K562 (cell line): ENCODE data around the gene PLCB1. TPM values are rescaled to one million over a fixed set of nuclear protein-coding genes. Genes with fewer than 3 reads are reported as not detected.

Experiments used
- ATAC-seq: fragments of 200-7000 bp; cut with Tn5 transposase; 3 replicates; pipeline ENCODE4 v1.9.1; 2020; ENCODE audit warnings: moderate library complexity
- BruUV-seq: library from RNA; stranded (reverse); fragments of 400-500 nt; replicated peaks from 2 replicates; lab custom pipeline; 2021; lab: Mats Ljungman, UMichigan
- CTCF ChIA-PET: fragments of 300-600 bp; formaldehyde crosslinking; extraction: SDS; loops from one replicate; lab custom pipeline; 2021; ENCODE audit warnings: low intra/inter-chr PET ratio; lab: Yijun Ruan, JAX
- POLR2A ChIA-PET: fragments of 300-600, 350-650 bp; sonication (Branson Sonifier 250); formaldehyde crosslinking; extraction: SDS; loops from one replicate; lab custom pipeline; 2021; ENCODE audit warnings: antibody characterized with exemption, inconsistent platforms; lab: Yijun Ruan, JAX
- DNase-seq, 4 experiments: peaks; one replicate each; pipeline versions ENCODE4 v3.0.0 to v3.0.0-alpha.2; 2011 to 2018; ENCODE audit warnings: low spot score in 3 of 4, mixed read lengths in 3 of 4; ENCODE audit errors: extremely low read depth in 1 of 4
- FAIRE-seq: peaks from 2 replicates; lab custom pipeline; 2011; peaks lifted over from hg19 to GRCh38; lab: Jason Lieb, UNC
- H2AFZ ChIP-seq: 2 replicates; pipeline ENCODE4 v1.6.0; 2011; ENCODE audit warnings: low read depth, low read length, control low read depth, inconsistent platforms
- H3K27ac ChIP-seq: fragments of 200-600 bp; 3 replicates; pipeline ENCODE4 v1.8.0; 2011; ENCODE audit warnings: low read depth, mild to moderate bottlenecking, control low read depth, inconsistent platforms, low read length, moderate library complexity, mixed read lengths; ENCODE audit errors: extremely low read depth
- H3K27me3 ChIP-seq, 2 experiments: fragments of 300-600 bp in 1 of 2; 2 replicates in 1 of 2; 3 replicates in 1 of 2; pipeline versions ENCODE4 v1.6.0 to v1.8.0; 2011; ENCODE audit warnings: inconsistent platforms in 2 of 2, low read length in 2 of 2, mild to moderate bottlenecking in 1 of 2, mixed read lengths in 1 of 2, moderate library complexity in 1 of 2; ENCODE audit not compliant: control insufficient read depth in 2 of 2, insufficient read depth in 2 of 2
- H3K36me3 ChIP-seq: fragments of 300-600 bp; 3 replicates; pipeline ENCODE4 v1.8.0; 2011; ENCODE audit warnings: mild to moderate bottlenecking, low read length, inconsistent platforms; ENCODE audit not compliant: control insufficient read depth, insufficient read depth
- H3K4me1 ChIP-seq, 2 experiments: fragments of 200-600 bp in 1 of 2; replicated peaks in 1 of 2; 2 replicates in 1 of 2; 3 replicates in 1 of 2; pipeline versions ENCODE4 v1.5.1 to v1.8.0; 2011; ENCODE audit warnings: inconsistent platforms in 2 of 2, low read length in 2 of 2, mild to moderate bottlenecking in 1 of 2, mixed read lengths in 1 of 2, moderate library complexity in 1 of 2; ENCODE audit not compliant: control insufficient read depth in 2 of 2, insufficient read depth in 2 of 2
- H3K4me2 ChIP-seq: 2 replicates; pipeline ENCODE4 v1.6.1; 2011; ENCODE audit warnings: low read length, control low read depth, inconsistent platforms, mixed read lengths; ENCODE audit not compliant: insufficient read depth
- H3K4me3 ChIP-seq: fragments of 200-600 bp; sonication (generic), shearing (Covaris generic); 2 replicates; pipeline ENCODE4 v1.5.1; 2016; ENCODE audit warnings: control low read depth, inconsistent platforms
- H3K79me2 ChIP-seq: fragments of 200-600 bp; 3 replicates; pipeline ENCODE4 v1.8.0; 2011; ENCODE audit warnings: low read length, inconsistent platforms; ENCODE audit not compliant: control insufficient read depth, insufficient read depth
- H3K9ac ChIP-seq, 2 experiments: 2 replicates each; pipeline versions ENCODE4 v1.6.0 to v1.6.1; 2011; ENCODE audit warnings: low read depth in 2 of 2, low read length in 2 of 2, control low read depth in 1 of 2, inconsistent platforms in 1 of 2, mild to moderate bottlenecking in 1 of 2, mixed read lengths in 1 of 2; ENCODE audit not compliant: insufficient read depth in 1 of 2
- H3K9me1 ChIP-seq: one replicate; pipeline ENCODE4 v1.6.0; 2011; ENCODE audit warnings: inconsistent platforms, mild to moderate bottlenecking, low read length, moderate library complexity; ENCODE audit not compliant: control insufficient read depth, insufficient read depth
- H3K9me3 ChIP-seq: replicated peaks from 2 replicates; pipeline ENCODE4 v1.5.1; 2011; ENCODE audit warnings: low read depth, low read length, inconsistent platforms; ENCODE audit not compliant: control insufficient read depth, insufficient read depth
- H4K20me1 ChIP-seq: replicated peaks from 2 replicates; pipeline ENCODE4 v1.6.1; 2011; ENCODE audit warnings: low read length, inconsistent platforms, mixed read lengths; ENCODE audit not compliant: control insufficient read depth, insufficient read depth
- ATF3 ChIP-seq, 2 experiments: fragments of 450-650 bp in 1 of 2; sonication (generic) in 1 of 2; formaldehyde crosslinking in 1 of 2; IDR thresholded peaks in 1 of 2; conservative IDR thresholded peaks in 1 of 2; 2 replicates each; pipeline versions ENCODE4 v1.6.1 to v1.8.1; 2016 to 2023; ENCODE audit warnings: mild to moderate bottlenecking in 2 of 2, moderate library complexity in 2 of 2, inconsistent platforms in 1 of 2, missing genetic modification reagents in 1 of 2
- BDP1 ChIP-seq: IDR thresholded peaks from 3 replicates; pipeline ENCODE4 v1.6.1; 2011; ENCODE audit not compliant: insufficient read length, insufficient read depth
- CREB5 ChIP-seq: fragments of 250-450 bp; sonication (Bioruptor Pico); IDR thresholded peaks from 2 replicates; pipeline ENCODE4 v1.5.0; 2020; ENCODE audit warnings: mild to moderate bottlenecking
- E2F5 ChIP-seq: sonication (generic); formaldehyde crosslinking; IDR thresholded peaks from 2 replicates; pipeline ENCODE4 v1.8.0; 2022; ENCODE audit warnings: mild to moderate bottlenecking, missing genetic modification reagents
- ZKSCAN3 ChIP-seq: fragments of 250-450 bp; sonication (Bioruptor Pico); IDR thresholded peaks from 2 replicates; pipeline ENCODE4 v1.4.0; 2020
- ZNF398 ChIP-seq: fragments of 250-450 bp; sonication (Bioruptor Pico); IDR thresholded peaks from 2 replicates; pipeline ENCODE4 v1.8.0; 2021; ENCODE audit warnings: moderate library complexity, mild to moderate bottlenecking, inconsistent platforms
- ZNF561 ChIP-seq: fragments of 450-650 bp; formaldehyde crosslinking; conservative IDR thresholded peaks from 2 replicates; pipeline ENCODE4 v1.4.0; 2020; ENCODE audit warnings: mild to moderate bottlenecking, moderate library complexity
- WGBS: fragments of 100-300 bp; shearing (Covaris generic); methylation state at CpG from one replicate; pipeline ENCODE4 v1.1.6; 2016; ENCODE audit warnings: low coverage, mixed read lengths; ENCODE audit not compliant: insufficient coverage; ENCODE audit errors: missing lambda C conversion rate; 5-methylcytosine and 5-hydroxymethylcytosine counted together
- in situ Hi-C: fragments of 300-500 bp; cut with MboI; formaldehyde crosslinking; loops from 4 replicates; pipeline ENCODE4 v1.15.0; 2018; ENCODE audit warnings: inconsistent platforms, mixed read lengths
- intact Hi-C: fragments of 100-400 bp; cut with micrococcal nuclease; formaldehyde crosslinking; loops from 2 replicates; pipeline ENCODE4 v1.14.2; 2022
- polyA plus RNA-seq, 8 experiments: library from polyadenylated mRNA; depleted of rRNA in 4 of 8; stranded (reverse) in 5 of 8; unstranded in 3 of 8; fragments of >200 nt; fragmentation: Nextera tagmentation in 2 of 8; fragmentation: Illumina TruSeq in 1 of 8; extraction: Ambion mirVana in 2 of 8; extraction: Trizol in 1 of 8; gene quantifications; 2 replicates each; pipeline versions ENCODE4 v1.2.1 to v1.2.3, GENCODE V29; 2011 to 2014; ENCODE audit warnings: inconsistent platforms in 1 of 8, missing spikeins in 1 of 8
- total RNA-seq, 7 experiments: library from RNA; depleted of rRNA in 6 of 7; stranded (reverse); fragments of >200 nt in 6 of 7; fragmentation: Illumina TruSeq in 2 of 7; extraction: Trizol in 2 of 7; gene quantifications; 2 replicates each; pipeline versions ENCODE4 v1.2.1 to v1.2.3, GENCODE V29; 2011 to 2021; ENCODE audit warnings: low replicate concordance in 1 of 7
- TF ChIP-seq, protein P1 (sequence below): fragments of 250-450 bp; sonication (Bioruptor Pico); IDR thresholded peaks from 2 replicates; pipeline ENCODE4 v1.4.0; 2020

The PLCB1 gene
- total and polyA plus RNA-seq, 9 of the 15 experiments (the other 6 are each of a cell fraction or from before 2014, with no cell fraction given): 0.34 to 3.1 (median 1.3) TPM

DNA sequence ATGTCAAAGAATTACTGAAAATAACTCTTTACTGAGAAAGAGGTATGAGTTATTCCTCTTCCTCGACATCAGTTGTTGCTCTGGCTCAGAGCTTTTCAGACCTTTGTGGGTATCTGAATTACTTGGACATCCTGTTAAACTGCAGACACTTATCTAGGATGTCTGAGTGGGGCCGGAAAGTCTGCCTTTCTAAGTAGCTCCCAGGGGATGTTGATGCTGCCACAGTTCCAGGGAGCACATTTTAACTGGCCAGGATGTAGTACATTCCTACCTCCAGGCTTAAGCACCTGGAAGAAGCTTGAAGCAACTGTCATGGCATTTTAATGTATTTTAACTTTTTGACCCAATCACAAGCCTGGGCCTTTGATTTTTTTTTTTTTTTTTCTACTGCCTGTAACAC lies 671.0 kb downstream of the PLCB1 start:
- Histone ChIP-seq H3K4me3 (no peak overlapping the region), H3K4me1 (no peaks in the 10 kb centered on the region), H3K4me2 (no peak overlapping the region), H3K9me1 (no peaks in the 10 kb centered on the region), H3K79me2 (no peaks in the 10 kb centered on the region), H3K9ac (no peak overlapping the region), H2AFZ (no peak overlapping the region), H3K27me3 (no peaks in the 10 kb centered on the region), H4K20me1 (no peaks in the 10 kb centered on the region), H3K9me3 (no peaks in the 10 kb centered on the region), H3K27ac (no peak overlapping the region), H3K36me3 (no peaks in the 10 kb centered on the region)
- 6% methylated on average over 2 of the region's 2 CpGs for WGBS
- in situ Hi-C loops (no loop called here), intact Hi-C loops (no loop called here)
- FAIRE-seq: no peak
- POLR2A ChIA-PET: no interaction called here
- CTCF ChIA-PET: no interaction called here
- DNase-seq: no peak
- ATAC-seq: no peak
- no TSS peak for BruUV-seq
- no peak for TF ChIP-seq ZNF561 (CRISPR knock-in tag)
- TF ChIP-seq, protein P1, sequence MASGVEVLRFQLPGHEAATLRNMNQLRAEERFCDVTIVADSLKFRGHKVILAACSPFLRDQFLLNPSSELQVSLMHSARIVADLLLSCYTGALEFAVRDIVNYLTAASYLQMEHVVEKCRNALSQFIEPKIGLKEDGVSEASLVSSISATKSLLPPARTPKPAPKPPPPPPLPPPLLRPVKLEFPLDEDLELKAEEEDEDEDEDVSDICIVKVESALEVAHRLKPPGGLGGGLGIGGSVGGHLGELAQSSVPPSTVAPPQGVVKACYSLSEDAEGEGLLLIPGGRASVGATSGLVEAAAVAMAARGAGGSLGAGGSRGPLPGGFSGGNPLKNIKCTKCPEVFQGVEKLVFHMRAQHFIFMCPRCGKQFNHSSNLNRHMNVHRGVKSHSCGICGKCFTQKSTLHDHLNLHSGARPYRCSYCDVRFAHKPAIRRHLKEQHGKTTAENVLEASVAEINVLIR: no peak

- Histone ChIP-seq H3K9me3 (no peaks in the 10 kb centered on the region), H3K79me2 (no peaks in the 10 kb centered on the region), H3K9ac (no peak overlapping the region), H3K27me3 (no peaks in the 10 kb centered on the region), H3K4me1 (no peaks in the 10 kb centered on the region), H3K4me2 (no peak overlapping the region), H3K27ac (no peak overlapping the region), H3K4me3 (no peak overlapping the region), H2AFZ (no peak overlapping the region), H3K36me3 (no peaks in the 10 kb centered on the region), H3K9me1 (no peaks in the 10 kb centered on the region), H4K20me1 (no peaks in the 10 kb centered on the region)
- ATAC-seq (no peak), DNase-seq (no peak), FAIRE-seq (no peak)
- ChIA-PET POLR2A (no interaction called here), CTCF (no interaction called here)
- 0% methylated on average over 2 of the region's 6 CpGs for WGBS
- intact Hi-C loops (no loop called here), in situ Hi-C loops (no loop called here)
- no TSS peak for BruUV-seq
- TF ChIP-seq E2F5 (CRISPR knock-in tag) (no peak), BDP1 (no peak), CREB5 (no peak), ZKSCAN3 (CRISPR knock-in tag) (no peak), ZNF398 (CRISPR knock-in tag) (no peak), ATF3 (IDR thresholded peaks at IDR 0.05) (no peak), ATF3 (CRISPR knock-in tag; conservative IDR thresholded peaks at IDR 0.05) (no peak)
These were observed 671.9 kb downstream of the PLCB1 start for GRCh38 chr20:8803941-8804340.
